Inflammatory macrophage treated with lipopolysaccharide for 1 hour (primary cell): Measurements from ENCODE around the gene GPC3.

Experiments used
- DNase-seq, 2 donors: peaks; one replicate each; pipeline ENCODE4 v3.0.0-alpha.2; 2020 to 2022

Gene GPC3

DNA sequence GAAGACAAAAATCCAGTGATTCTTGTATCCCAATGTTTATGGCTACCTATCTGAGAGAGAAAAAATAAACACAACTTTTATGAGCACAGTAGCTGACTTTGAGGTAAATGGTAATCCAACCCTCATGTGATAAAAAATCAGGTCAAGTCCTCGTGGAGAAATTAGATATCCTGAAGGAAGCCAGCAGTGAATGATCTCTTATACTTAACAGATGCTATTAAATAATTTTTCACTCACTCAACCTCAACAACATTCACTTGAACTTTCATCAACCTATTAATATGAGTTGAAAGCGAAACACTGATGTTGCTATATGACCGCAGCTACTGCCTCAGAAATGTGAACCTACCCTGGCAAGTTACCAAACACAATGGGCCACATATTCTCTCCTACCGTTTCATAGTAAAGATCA is 105.4 kb downstream of the GPC3 start:
- no peak for DNase-seq

GRCh38 chrX:133878710-133879109 is 106.7 kb downstream of the GPC3 start:
- DNase-seq = no peak

DNA sequence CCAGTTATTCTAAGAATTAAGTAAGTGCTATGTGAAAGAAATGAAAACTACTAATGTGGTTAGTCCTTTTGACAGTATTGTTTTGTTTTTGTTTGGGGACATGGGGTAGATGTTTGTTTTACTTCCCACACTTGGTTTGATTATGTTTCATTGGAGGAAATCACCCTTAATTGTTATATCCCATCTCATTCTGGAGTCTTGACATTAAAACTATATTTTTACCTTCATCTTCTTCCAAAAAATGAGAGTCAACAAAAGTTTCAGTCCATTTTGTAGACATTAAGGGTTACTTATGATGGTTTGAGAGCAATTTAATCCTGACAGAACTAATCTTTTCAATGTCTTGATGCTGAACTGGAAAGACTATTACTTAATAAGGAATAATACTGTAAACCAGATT is 108.7 kb downstream of the GPC3 start:
- DNase-seq = no peak

DNA sequence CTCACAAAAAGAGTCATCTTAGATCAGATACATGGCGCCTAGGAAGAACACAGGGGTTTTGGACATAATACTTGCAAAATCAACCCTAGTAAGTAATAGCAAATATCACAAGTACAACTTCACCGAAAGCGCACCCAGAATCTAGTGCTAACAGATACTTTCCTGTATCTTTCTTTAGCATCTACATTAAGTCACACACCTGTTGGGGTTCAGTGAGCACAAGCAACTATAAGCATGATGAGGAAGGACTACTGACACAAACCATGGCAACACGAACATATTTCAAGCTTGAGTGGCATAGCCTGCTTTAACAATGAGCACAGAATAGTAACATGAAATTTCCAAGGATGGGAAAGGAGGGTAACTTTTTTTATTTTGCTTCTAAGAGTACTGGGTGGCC is 116.1 kb downstream of the GPC3 start:
- no peak for DNase-seq

GRCh38 chrX:133868682-133869081 is 116.7 kb downstream of the GPC3 start:
- DNase-seq = no peak

DNA sequence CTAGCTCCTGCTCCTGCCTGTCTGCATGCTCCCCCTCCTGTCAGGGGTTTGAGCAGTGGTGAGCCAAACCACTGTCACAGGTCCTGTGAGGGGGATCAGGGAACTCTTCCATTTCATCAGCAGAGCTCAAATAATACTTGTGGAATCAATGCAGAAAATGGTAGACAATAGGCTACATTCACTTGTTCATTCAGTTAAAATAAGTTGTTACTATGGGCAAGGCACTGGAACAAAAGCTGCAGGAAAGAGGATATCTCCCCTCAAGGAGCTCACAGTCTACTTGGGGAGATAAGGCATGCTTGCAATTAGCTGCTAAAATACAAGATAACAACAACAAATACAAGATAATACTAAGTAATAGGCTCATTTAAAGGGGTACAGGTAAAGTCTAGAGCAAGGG is 117.1 kb downstream of the GPC3 start:
- no peak for DNase-seq

DNA sequence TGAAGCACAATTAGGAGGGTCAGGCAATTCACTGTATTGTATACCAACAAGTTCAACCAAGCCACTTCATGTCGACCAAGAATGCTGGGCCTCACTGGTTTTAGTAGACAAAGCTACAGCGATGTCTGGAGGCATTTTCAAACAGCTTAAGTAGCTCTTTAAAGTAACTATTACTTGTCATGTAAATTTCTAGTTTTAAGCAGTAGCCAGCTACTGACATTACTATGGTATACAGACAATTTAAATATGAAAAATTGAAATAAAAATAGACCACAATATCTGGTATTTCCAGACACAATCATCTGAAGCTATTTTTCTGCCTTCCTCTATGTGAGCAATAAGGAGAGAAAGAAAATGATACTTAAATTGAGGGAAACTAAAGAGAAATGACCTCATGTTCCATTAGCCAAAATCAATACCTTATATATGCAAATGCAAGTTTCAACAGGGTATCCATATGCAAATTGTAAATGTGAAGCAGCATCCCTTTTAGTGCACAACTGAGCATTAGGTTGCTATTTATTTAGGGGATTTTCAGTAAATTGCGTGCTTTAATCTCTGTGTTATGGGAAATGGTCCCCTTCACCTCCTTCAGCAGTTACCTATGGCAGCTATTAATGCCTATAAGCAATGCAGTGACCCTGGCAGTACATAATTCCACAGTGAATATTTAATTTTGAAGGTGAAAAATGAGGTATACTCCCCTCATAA is 119.5 kb downstream of the GPC3 start:
- DNase-seq = no peak

DNA sequence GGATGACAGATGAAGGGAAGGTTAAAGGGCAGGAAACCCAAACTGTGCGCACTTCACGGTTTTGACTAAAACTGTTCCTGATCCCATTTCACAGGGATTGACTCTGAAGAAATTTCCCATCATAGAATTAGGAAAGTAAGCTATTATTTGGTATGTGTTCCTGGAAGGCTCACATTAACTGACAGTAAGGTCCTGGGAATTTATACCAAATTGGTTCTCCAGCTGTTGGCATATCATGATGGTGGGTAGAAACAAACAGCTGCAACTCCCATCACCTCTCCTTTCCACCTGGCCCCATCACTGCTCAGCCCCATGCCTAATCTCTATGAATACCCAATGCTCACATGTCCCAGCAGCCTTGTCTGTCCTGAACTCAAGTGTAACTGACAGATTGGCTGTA is 121.2 kb downstream of the GPC3 start:
- DNase-seq = no peak

GRCh38 chrX:133859860-133860259 is 125.5 kb downstream of the GPC3 start:
- no peak for DNase-seq

- DNase-seq = no peak
Measured at GRCh38 chrX:133859336-133859735, 126.1 kb downstream of the GPC3 start.

DNA sequence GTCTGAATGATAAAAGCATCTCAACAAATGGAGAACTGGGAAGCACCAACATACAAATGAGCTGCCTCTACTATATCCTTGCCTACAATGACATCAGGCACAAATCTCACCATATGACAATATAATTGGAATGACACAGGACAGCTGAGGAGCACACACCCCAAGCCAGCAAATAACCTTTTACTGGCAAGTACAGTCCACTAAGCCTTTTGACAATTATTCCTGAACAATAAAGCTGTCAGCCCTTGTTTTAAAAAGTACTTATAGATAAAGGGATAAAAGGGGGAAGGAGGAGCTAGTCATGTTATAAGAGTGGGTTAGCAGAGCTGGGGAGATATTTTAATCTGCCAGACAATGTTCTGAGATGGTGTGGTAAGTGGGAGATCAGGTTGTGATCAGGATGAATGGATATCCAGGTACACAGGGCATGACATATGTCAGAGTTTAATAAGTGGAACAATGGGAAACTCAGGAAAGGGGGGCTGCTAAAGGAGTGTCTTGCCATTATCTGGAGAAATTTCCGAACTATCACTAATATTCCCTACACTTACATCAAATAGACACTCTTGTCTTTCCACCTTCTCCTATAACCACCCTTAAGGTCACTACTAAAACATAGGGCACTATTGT is 127.6 kb downstream of the GPC3 start:
- no peak for DNase-seq

- DNase-seq = no peak
Measured at GRCh38 chrX:133856819-133857218, 128.6 kb downstream of the GPC3 start.

GRCh38 chrX:133854290-133854689 is 131.1 kb downstream of the GPC3 start:
- DNase-seq = no peak

DNA sequence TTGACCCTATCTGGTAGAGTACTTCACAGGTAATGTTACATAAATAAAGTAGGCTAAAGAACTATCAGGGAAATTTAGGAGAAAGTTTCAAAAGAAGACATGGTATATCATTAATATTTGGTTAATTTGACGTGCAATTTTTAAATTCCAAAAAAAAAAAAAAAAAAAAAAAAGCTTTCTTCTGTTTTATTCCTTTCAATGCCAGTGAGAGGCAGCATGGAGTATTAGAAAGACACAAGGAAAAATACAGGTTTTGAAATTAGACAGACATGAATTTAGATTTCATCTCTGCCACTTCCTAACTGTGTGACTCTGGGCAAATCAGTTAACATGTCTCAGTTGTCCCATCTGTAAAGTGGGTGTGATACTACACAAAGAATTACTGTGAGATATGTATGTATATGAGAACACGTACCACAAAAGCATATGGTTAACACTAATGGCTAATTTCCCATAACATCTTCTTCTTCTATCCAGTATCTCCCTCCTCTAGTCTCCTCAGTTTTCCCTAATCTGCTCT is 132.5 kb downstream of the GPC3 start:
- DNase-seq = no peak

DNA sequence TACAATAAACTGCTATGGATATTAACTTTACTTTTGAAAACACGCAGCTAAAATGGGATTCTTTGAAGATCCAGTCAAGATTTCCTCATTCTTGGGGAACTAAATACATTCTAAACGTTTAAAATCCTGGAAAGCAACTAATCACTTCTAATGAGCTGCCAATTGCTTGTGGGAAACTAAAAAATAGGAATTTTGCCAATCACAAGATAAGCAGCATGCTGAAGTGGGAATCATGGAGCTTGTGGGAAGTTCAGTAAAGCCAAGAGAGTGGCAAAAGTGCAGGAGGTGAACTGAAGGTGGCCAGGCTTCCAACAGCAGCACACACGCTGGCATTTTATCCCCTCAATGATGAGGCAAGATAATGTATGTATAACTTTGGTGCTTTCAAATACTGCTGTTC is 133.0 kb downstream of the GPC3 start:
- no peak for DNase-seq

GRCh38 chrX:133850399-133850798 is 135.0 kb downstream of the GPC3 start:
- DNase-seq = no peak

GRCh38 chrX:133849676-133850075 is 135.7 kb downstream of the GPC3 start:
- no peak for DNase-seq

DNA sequence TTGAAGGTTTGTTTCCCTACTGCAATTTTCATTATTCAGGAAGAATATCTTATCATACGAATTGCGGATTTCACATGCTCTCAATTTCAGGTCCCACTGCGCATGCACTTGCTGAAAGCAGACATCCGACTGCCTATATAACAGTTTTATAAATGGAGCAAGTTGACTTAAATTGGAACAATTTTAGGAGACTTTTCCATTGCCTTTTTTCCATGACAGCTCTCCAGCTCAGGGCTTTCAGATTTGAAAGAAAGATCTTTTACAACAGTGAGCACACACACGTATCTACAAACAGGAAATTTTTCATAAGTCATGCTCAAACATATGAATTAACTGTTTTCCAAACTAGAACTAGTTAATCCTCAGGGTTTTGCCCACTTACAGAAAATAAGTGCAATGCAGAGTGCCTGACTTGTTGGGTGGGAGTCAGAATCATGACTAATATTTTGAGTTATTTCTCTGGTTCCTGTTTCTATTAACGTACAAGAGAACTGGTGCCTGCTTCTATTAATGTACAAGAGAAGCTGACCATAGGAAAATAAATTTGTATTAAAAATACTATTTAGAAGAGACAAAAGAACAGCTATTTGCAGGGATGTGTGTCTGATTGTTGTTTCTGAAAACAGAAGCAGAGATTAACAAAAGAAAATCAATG is 137.9 kb downstream of the GPC3 start:
- DNase-seq = peak; percentile 1 to 23

- DNase-seq = no peak
Measured at GRCh38 chrX:133846311-133846710, 139.1 kb downstream of the GPC3 start.

DNA sequence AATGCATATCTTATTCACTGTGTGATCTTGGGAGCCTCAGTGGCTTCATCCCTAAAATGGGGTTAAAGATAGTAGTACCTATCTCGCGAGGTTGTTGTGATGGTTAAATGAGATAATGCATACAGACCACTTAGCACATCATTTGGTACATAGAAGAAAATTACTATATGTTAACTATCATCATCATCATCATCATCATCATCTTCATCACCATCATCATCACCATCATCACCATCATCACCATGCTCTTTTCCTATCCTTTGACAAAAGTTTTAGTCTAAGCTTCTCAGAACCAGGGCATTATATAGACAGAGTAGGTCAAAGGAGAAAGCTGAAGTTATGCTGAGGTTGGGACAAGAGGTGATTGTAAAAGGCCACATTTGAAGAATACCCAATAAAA is 145.0 kb downstream of the GPC3 start:
- DNase-seq = no peak

GRCh38 chrX:133838761-133839676 is 146.4 kb downstream of the GPC3 start:
- peak in 1 of 2 donors; percentile 32 for DNase-seq

- no peak for DNase-seq
Measured at GRCh38 chrX:133837091-133837490, 148.3 kb downstream of the GPC3 start.

GRCh38 chrX:133836561-133836960 is 148.8 kb downstream of the GPC3 start:
- no peak for DNase-seq
